Cardiac muscle cell (in vitro differentiated cells and primary cell): ENCODE data around the gene SLC51A. TPM values are rescaled to one million over a fixed set of nuclear protein-coding genes. Genes with fewer than 3 reads are reported as not detected.
"Not testable (repeated sequence)": the region's sequence is repeated elsewhere in the genome, so short reads cannot be mapped to it uniquely, and the experiment has no call there.

Source experiments
- DNase-seq, 2 donors: peaks; one replicate each; pipeline versions ENCODE4 v3.0.0 to v3.0.0-alpha.2; 2010 to 2017; ENCODE audit warnings: low read depth in 1 of 2, low spot score in 1 of 2
- H3K27ac ChIP-seq: fragments of 200-600 bp; sonication (generic); 2 replicates; pipeline ENCODE4 v1.5.1; 2016
- H3K27me3 ChIP-seq: fragments of 200-600 bp; sonication (generic); 2 replicates; pipeline ENCODE4 v1.6.0; 2016; ENCODE audit warnings: control low read depth
- H3K36me3 ChIP-seq: fragments of 200-600 bp; sonication (generic); 2 replicates; pipeline ENCODE4 v1.5.1; 2016; ENCODE audit warnings: control low read depth
- H3K4me1 ChIP-seq: fragments of 200-600 bp; sonication (generic); 2 replicates; pipeline ENCODE4 v1.8.1; 2017; ENCODE audit warnings: low read depth, mild to moderate bottlenecking, mixed run types
- H3K4me3 ChIP-seq: fragments of 200-600 bp; sonication (generic); 2 replicates; pipeline ENCODE4 v1.5.1; 2016; ENCODE audit warnings: mild to moderate bottlenecking
- H3K9me3 ChIP-seq: fragments of 200-600 bp; sonication (generic); 2 replicates; pipeline ENCODE4 v1.5.1; 2017; ENCODE audit warnings: low read depth, mild to moderate bottlenecking, control low read depth
- polyA plus RNA-seq: library from polyadenylated mRNA; unstranded; fragments of >200 nt; fragmentation: Nextera tagmentation; extraction: Ambion mirVana; gene quantifications from 2 replicates; pipeline ENCODE4 v1.2.1, GENCODE V29; 2016
- total RNA-seq: library from RNA; depleted of rRNA; stranded (reverse); fragments of >200 nt; gene quantifications from 2 replicates; pipeline ENCODE4 v1.2.3, GENCODE V29; 2016
- TF ChIP-seq, protein P1 (sequence below): IDR thresholded peaks from 2 replicates; pipeline ENCODE4 v1.5.1; 2012; ENCODE audit warnings: low read depth, mild to moderate bottlenecking, low read length

Gene SLC51A
- total RNA-seq (not detected in 2 replicates), polyA plus RNA-seq (3.9 and 5.1 TPM in 2 replicates)

- no peaks in the 10 kb centered on the region for H3K27me3 ChIP-seq
- H3K36me3 ChIP-seq, result no peaks in the 10 kb centered on the region
- no peak for DNase-seq
- H3K9me3 ChIP-seq, result no peaks in the 10 kb centered on the region
- TF ChIP-seq, protein P1, sequence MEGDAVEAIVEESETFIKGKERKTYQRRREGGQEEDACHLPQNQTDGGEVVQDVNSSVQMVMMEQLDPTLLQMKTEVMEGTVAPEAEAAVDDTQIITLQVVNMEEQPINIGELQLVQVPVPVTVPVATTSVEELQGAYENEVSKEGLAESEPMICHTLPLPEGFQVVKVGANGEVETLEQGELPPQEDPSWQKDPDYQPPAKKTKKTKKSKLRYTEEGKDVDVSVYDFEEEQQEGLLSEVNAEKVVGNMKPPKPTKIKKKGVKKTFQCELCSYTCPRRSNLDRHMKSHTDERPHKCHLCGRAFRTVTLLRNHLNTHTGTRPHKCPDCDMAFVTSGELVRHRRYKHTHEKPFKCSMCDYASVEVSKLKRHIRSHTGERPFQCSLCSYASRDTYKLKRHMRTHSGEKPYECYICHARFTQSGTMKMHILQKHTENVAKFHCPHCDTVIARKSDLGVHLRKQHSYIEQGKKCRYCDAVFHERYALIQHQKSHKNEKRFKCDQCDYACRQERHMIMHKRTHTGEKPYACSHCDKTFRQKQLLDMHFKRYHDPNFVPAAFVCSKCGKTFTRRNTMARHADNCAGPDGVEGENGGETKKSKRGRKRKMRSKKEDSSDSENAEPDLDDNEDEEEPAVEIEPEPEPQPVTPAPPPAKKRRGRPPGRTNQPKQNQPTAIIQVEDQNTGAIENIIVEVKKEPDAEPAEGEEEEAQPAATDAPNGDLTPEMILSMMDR, result no peak
- no peak within 1 kb of the TSS for H3K27ac ChIP-seq
- H3K4me1 ChIP-seq, result peaks cover 5% of the 10 kb centered on the region
- no peak within 1 kb of the TSS for H3K4me3 ChIP-seq
Measured at GRCh38 chr3:196216089-196216564, at the start of gene SLC51A. TSS of gene SLC51A (plus strand) at chr3:196216534. CDS start at chr3:196216713, 179 bp downstream.

- Histone ChIP-seq H3K4me3 (no peak overlapping the region), H3K27me3 (no peaks in the 10 kb centered on the region), H3K27ac (no peak overlapping the region), H3K9me3 (no peaks in the 10 kb centered on the region), H3K4me1 (peaks cover 11% of the 10 kb centered on the region), H3K36me3 (no peaks in the 10 kb centered on the region)
- DNase-seq, result no peak
- TF ChIP-seq, protein P1, result no peak
Measured at GRCh38 chr3:196166741-196167140, 49.6 kb upstream of the SLC51A start.

- Histone ChIP-seq H3K36me3 (no peaks in the 10 kb centered on the region), H3K9me3 (no peaks in the 10 kb centered on the region), H3K4me3 (no peak overlapping the region), H3K27ac (no peak overlapping the region), H3K4me1 (peaks cover 7% of the 10 kb centered on the region), H3K27me3 (no peaks in the 10 kb centered on the region)
- TF ChIP-seq, protein P1, result no peak
- no peak for DNase-seq
Measured at GRCh38 chr3:196168808-196169391, 47.4 kb upstream of the SLC51A start.

GRCh38 chr3:196169836-196170240 is 46.5 kb upstream of the SLC51A start:
- no peaks in the 10 kb centered on the region for H3K27me3 ChIP-seq
- TF ChIP-seq, protein P1, result no peak
- no peaks in the 10 kb centered on the region for H3K4me1 ChIP-seq
- no peak overlapping the region for H3K4me3 ChIP-seq
- H3K27ac ChIP-seq, result no peak overlapping the region
- no peak for DNase-seq
- H3K9me3 ChIP-seq, result no peaks in the 10 kb centered on the region
- H3K36me3 ChIP-seq, result no peaks in the 10 kb centered on the region

DNA sequence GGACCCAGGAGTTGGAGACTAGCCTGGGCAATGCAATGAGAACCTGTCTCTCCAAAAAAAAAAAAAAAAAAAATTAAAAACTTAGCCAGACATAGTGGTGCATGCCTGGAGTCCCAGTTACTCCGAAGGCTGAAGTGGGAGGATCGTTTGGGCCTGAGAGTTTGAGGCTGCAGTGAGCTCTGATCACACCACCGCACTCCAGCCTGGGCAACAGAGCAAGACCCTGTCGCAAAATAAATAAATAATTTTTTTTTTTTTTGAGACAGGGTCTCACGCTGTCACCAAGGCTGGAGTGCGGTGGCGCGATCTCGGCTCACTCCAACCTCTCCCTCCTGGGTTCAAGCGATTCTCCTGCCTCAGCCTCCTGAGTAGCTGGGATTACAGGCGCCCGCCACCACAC is 46.0 kb upstream of the SLC51A start:
- H3K27ac ChIP-seq, H3K4me3 ChIP-seq, H3K4me1 ChIP-seq, H3K36me3 ChIP-seq, H3K27me3 ChIP-seq, H3K9me3 ChIP-seq, DNase-seq: not testable (repeated sequence)

DNA sequence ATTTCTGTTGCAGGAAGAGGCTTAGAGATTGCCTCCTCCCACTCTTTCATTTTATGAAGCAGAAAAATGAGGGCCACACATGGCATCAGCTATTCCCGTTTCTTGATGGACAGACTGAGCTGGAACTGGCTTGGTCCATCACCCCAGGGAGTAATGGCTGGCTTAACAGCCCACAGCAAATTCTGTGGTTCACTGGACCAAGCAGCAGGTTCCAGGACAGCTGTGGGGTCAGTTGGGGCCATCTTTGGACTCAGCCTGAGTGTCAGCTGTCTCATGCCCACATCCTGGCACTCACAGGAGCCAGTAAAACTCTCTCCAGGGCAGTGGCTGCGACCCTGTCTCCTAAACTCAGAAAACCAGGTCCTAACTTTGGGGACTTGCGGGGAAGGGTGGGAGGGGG is 41.7 kb upstream of the SLC51A start:
- Histone ChIP-seq H3K27ac (no peak overlapping the region), H3K27me3 (no peaks in the 10 kb centered on the region), H3K36me3 (no peaks in the 10 kb centered on the region), H3K4me1 (peaks cover 4% of the 10 kb centered on the region), H3K9me3 (no peaks in the 10 kb centered on the region), H3K4me3 (no peak overlapping the region)
- TF ChIP-seq, protein P1, result no peak
- no peak for DNase-seq
